ENCODE measurements around the gene RRP15. TPM values are rescaled to one million over a fixed set of nuclear protein-coding genes. Genes with fewer than 3 reads are reported as not detected.

RRP15 gene
- total and polyA plus RNA-seq, 2 of the 13 experiments (the other 11 are each of a cell fraction or from before 2014, with no cell fraction given) = 2.1 to 37.5 TPM

- TF ChIP-seq, protein P1, sequence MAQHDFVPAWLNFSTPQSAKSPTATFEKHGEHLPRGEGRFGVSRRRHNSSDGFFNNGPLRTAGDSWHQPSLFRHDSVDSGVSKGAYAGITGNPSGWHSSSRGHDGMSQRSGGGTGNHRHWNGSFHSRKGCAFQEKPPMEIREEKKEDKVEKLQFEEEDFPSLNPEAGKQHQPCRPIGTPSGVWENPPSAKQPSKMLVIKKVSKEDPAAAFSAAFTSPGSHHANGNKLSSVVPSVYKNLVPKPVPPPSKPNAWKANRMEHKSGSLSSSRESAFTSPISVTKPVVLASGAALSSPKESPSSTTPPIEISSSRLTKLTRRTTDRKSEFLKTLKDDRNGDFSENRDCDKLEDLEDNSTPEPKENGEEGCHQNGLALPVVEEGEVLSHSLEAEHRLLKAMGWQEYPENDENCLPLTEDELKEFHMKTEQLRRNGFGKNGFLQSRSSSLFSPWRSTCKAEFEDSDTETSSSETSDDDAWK (CRISPR knock-in tag; IDR thresholded peaks at IDR 0.05) = no peak
- TF ChIP-seq ZNF224 (CRISPR knock-in tag; IDR thresholded peaks at IDR 0.05) (no peak), ZBTB40 (IDR thresholded peaks at IDR 0.05) (no peak), ZBTB40 (CRISPR knock-in tag; IDR thresholded peaks at IDR 0.05) (no peak), SIN3B (IDR thresholded peaks at IDR 0.05; ENCODE audit: low read length) (no peak), SNAI1 (CRISPR knock-in tag; IDR thresholded peaks at IDR 0.05; ENCODE audit: borderline replicate concordance) (no peak), KDM3A (CRISPR knock-in tag; IDR thresholded peaks at IDR 0.05; ENCODE audit: low read depth) (no peak), NR2F6 (IDR thresholded peaks at IDR 0.05) (peak; percentile 45), NR2F6 (CRISPR knock-in tag; IDR thresholded peaks at IDR 0.05) (peak; percentile 55; the same call in 1 of the 2 replicates), MAF1 (CRISPR knock-in tag; IDR thresholded peaks at IDR 0.05; ENCODE audit: borderline replicate concordance) (no peak), TCF7 (IDR thresholded peaks at IDR 0.05; ENCODE audit: low read depth) (peak; percentile 28; the same call in 1 of the 2 replicates), MAFG (CRISPR knock-in tag; IDR thresholded peaks at IDR 0.05) (no peak), HMG20A (CRISPR knock-in tag; IDR thresholded peaks at IDR 0.05; ENCODE audit: borderline replicate concordance) (0 out of 2 replicates have a peak, but pooled peaks have one; percentile 24), ZNF234 (CRISPR knock-in tag; conservative IDR thresholded peaks at IDR 0.05) (no peak), GABPA (IDR thresholded peaks at IDR 0.05; ENCODE audit: low read depth, low read length) (no peak), GABPA (CRISPR knock-in tag; IDR thresholded peaks at IDR 0.05; ENCODE audit: low read depth) (no peak), TARDBP (CRISPR knock-in tag; IDR thresholded peaks at IDR 0.05) (peak; percentile 59), CC2D1A (CRISPR knock-in tag; IDR thresholded peaks at IDR 0.05) (0 out of 2 replicates have a peak, but pooled peaks have one; percentile 30), ZMYM4 (CRISPR knock-in tag; IDR thresholded peaks at IDR 0.05) (peak; percentile 63), RARA (CRISPR knock-in tag; IDR thresholded peaks at IDR 0.05) (peak; percentile 58)
- TF ChIP-seq, protein P2, sequence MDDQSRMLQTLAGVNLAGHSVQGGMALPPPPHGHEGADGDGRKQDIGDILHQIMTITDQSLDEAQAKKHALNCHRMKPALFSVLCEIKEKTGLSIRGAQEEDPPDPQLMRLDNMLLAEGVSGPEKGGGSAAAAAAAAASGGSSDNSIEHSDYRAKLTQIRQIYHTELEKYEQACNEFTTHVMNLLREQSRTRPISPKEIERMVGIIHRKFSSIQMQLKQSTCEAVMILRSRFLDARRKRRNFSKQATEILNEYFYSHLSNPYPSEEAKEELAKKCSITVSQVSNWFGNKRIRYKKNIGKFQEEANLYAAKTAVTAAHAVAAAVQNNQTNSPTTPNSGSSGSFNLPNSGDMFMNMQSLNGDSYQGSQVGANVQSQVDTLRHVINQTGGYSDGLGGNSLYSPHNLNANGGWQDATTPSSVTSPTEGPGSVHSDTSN (CRISPR knock-in tag; IDR thresholded peaks at IDR 0.05; ENCODE audit: borderline replicate concordance) = no peak
- TF ChIP-seq, protein P3, sequence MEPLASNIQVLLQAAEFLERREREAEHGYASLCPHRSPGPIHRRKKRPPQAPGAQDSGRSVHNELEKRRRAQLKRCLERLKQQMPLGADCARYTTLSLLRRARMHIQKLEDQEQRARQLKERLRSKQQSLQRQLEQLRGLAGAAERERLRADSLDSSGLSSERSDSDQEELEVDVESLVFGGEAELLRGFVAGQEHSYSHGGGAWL (CRISPR knock-in tag; IDR thresholded peaks at IDR 0.05) = no peak
These were observed 82.0 kb downstream of the RRP15 start (continued) for GRCh38 chr1:218367118-218367517.

Data from HepG2 (cell line).